SK-N-MC (cell line): Measurements from ENCODE around the gene KCTD6.

Experiments
- EZH2 ChIP-seq: fragments of 200-600 bp; sonication (generic); IDR thresholded peaks from one replicate; pipeline ENCODE4 v1.6.1; 2017; ENCODE audit warnings: antibody characterized with exemption
- POLR2AphosphoS5 ChIP-seq: IDR thresholded peaks from 2 replicates; pipeline ENCODE4 v1.6.1; 2012; ENCODE audit warnings: mild to moderate bottlenecking, low read depth, low read length, borderline replicate concordance

DNA sequence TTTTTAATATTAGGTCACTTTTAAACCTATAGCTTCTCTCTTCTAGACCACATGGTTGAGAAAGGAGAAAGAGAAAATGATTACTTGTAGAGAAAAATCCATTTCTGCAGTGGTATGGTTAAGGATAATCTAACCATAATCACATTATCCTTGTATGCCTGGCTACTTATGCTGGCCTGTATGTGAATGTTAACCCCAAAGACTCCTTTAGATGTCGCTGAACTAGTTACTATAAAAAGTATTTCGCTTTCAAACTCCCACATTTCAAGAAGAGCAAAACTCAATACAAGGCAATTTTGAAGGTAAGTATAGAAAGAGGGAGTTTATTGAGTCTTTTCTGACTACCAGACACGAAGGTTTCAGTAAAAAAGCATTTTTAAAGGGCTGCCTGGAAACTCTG, 2.2 kb downstream of the KCTD6 start:
- TF ChIP-seq EZH2 (no peak), POLR2AphosphoS5 (no peak)
